Vagina (tissue), 2 donors: ENCODE measurements around the gene TXNL1.

ENCODE experiments used
- POLR2A ChIP-seq, 2 donors: fragments of 450-650 bp; IDR thresholded peaks; one replicate each; pipeline ENCODE4 v1.6.1; 2017; ENCODE audit warnings: antibody characterized with exemption in 2 of 2, mild to moderate bottlenecking in 2 of 2, moderate library complexity in 2 of 2
- TF ChIP-seq, protein P1 (sequence below), 3 experiments: fragments of 450-650 bp in 2 of 3; fragments of 200-600 bp in 1 of 3; sonication (generic) in 1 of 3; IDR thresholded peaks; one replicate each; pipeline ENCODE4 v1.5.1; 2017 to 2019; ENCODE audit warnings: antibody characterized with exemption in 3 of 3, mild to moderate bottlenecking in 2 of 3, moderate library complexity in 2 of 3

DNA sequence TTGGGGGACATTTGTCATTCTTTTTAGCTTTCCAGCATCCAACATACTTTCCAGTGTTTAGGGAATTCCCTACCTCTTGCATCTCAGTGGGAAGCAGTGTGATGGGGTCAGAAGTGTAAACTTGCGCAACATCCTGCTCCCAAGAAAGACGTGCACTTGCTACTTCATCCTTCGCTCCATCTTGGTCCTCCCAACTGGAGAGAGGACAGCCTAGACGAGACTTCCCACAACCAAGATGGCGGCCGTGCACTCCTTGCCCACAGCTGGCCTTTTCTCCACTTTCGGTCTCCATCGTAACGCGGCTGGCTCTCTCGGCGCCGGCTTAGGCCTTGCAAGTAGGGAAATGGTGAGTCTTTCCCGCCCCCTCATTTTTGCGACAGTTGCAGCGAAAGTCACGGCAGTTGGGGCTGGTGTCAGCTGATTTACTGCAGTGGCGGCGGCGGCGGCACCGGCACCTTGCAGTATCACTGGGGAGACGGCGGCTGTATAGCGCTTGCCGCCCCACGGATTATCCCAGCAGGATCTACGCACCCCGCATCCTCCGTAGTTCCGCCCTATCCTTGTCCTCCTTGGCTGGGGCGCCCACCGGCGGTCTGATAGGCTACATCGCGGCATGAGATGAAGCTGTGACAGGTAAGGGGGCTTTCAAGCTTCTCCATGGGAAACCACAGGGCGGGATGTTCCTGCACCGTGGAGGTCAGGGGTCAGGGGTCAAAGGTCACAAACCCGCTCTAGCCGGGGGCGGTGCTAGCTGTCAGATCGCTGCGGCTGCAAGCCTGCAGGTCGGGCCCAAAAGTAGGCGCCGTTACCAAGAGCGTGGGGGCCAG is 12.8 kb upstream of the TXNL1 start, which contains the start of gene WDR7:
- TF ChIP-seq, protein P1, sequence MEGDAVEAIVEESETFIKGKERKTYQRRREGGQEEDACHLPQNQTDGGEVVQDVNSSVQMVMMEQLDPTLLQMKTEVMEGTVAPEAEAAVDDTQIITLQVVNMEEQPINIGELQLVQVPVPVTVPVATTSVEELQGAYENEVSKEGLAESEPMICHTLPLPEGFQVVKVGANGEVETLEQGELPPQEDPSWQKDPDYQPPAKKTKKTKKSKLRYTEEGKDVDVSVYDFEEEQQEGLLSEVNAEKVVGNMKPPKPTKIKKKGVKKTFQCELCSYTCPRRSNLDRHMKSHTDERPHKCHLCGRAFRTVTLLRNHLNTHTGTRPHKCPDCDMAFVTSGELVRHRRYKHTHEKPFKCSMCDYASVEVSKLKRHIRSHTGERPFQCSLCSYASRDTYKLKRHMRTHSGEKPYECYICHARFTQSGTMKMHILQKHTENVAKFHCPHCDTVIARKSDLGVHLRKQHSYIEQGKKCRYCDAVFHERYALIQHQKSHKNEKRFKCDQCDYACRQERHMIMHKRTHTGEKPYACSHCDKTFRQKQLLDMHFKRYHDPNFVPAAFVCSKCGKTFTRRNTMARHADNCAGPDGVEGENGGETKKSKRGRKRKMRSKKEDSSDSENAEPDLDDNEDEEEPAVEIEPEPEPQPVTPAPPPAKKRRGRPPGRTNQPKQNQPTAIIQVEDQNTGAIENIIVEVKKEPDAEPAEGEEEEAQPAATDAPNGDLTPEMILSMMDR (IDR thresholded peaks at IDR 0.05), result peak in 1 of 3 experiments; percentile 36
- peak in 1 of 2 donors; percentile 5 for TF ChIP-seq POLR2A (IDR thresholded peaks at IDR 0.05)
